ENCODE data around the gene ZNRF4.
"Not testable (repeated sequence)": the region's sequence is repeated elsewhere in the genome, so short reads cannot be mapped to it uniquely, and the experiment has no call there.

ZNRF4 gene

DNA sequence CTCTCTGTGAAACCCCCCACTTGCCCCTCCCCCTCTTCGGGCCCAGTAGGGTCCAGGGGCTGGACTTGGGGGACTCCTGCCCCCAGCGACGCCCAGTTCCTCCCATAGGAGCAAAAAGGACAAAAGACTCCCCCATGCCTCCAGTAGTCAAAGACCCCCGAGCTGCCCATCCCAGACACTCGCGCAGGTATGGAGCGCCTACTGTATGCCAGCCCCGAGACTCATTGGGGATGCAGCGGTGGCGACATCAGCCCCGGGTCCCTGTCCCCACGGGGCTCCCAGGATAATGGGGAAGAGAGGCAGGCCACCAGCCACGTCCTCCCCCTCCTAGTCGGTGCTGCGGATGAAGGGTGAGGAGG lies 18.3 kb upstream of the ZNRF4 start:
- H3K27ac ChIP-seq (ENCODE audit: low read depth, low read length, poor library complexity, severe bottlenecking), result no peak overlapping the region
- no peaks in the 10 kb centered on the region for H3K27me3 ChIP-seq (ENCODE audit: insufficient read depth, low read length)
- H3K4me2 ChIP-seq (ENCODE audit: low read length), result no peak overlapping the region
- no peaks in the 10 kb centered on the region for H3K9me2 ChIP-seq (ENCODE audit: low read depth, low read length)
- no peaks in the 10 kb centered on the region for H3F3A ChIP-seq (ENCODE audit: insufficient read depth, low read length)
- no peaks in the 10 kb centered on the region for H3K36me3 ChIP-seq (ENCODE audit: insufficient read depth, low read length)
- no peaks in the 10 kb centered on the region for H3K9me3 ChIP-seq (ENCODE audit: low read length)
- H3K4me1 ChIP-seq (ENCODE audit: insufficient read depth, low read length, severe bottlenecking), result no peaks in the 10 kb centered on the region
- TF ChIP-seq, protein P1, sequence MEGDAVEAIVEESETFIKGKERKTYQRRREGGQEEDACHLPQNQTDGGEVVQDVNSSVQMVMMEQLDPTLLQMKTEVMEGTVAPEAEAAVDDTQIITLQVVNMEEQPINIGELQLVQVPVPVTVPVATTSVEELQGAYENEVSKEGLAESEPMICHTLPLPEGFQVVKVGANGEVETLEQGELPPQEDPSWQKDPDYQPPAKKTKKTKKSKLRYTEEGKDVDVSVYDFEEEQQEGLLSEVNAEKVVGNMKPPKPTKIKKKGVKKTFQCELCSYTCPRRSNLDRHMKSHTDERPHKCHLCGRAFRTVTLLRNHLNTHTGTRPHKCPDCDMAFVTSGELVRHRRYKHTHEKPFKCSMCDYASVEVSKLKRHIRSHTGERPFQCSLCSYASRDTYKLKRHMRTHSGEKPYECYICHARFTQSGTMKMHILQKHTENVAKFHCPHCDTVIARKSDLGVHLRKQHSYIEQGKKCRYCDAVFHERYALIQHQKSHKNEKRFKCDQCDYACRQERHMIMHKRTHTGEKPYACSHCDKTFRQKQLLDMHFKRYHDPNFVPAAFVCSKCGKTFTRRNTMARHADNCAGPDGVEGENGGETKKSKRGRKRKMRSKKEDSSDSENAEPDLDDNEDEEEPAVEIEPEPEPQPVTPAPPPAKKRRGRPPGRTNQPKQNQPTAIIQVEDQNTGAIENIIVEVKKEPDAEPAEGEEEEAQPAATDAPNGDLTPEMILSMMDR (IDR thresholded peaks at IDR 0.05; ENCODE audit: low read length), result no peak
- TF ChIP-seq EZH2 (IDR thresholded peaks at IDR 0.05; ENCODE audit: borderline replicate concordance, low read length), result no peak
- H3K9ac ChIP-seq (ENCODE audit: low read length), result no peak overlapping the region
- H3K79me2 ChIP-seq (ENCODE audit: insufficient read depth, low read length), result no peaks in the 10 kb centered on the region
- H2AFZ ChIP-seq (ENCODE audit: low read length), result no peak overlapping the region
- no peaks in the 10 kb centered on the region for H4K20me1 ChIP-seq (ENCODE audit: insufficient read depth, low read length)
- H3K4me3 ChIP-seq (ENCODE audit: low read depth, low read length, poor library complexity, severe bottlenecking), result no peak overlapping the region

DNA sequence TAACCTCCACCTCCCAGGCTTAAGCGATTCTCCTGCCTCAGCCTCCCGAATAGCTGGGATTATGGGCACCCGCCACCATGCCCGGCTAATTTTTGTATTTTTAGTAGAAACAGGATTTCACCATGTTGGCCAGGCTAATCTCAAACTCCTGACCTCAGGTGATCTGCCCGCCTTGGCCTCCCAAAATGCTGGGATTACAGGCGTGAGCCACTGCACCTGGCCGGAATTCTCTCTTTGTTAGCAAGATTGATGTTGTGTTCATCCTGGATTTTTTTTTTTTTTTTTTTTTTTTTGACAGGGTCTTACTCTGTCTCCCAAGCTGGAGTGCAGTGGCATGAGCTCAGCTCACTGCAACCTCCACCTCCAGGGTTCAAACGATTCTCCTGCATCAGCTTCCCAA lies 16.5 kb upstream of the ZNRF4 start:
- not testable (repeated sequence) for H3K79me2 ChIP-seq (ENCODE audit: insufficient read depth, low read length); H3K9ac ChIP-seq (ENCODE audit: low read length); H3K36me3 ChIP-seq (ENCODE audit: insufficient read depth, low read length); H4K20me1 ChIP-seq (ENCODE audit: insufficient read depth, low read length); H2AFZ ChIP-seq (ENCODE audit: low read length); H3F3A ChIP-seq (ENCODE audit: insufficient read depth, low read length); H3K9me3 ChIP-seq (ENCODE audit: low read length); H3K4me2 ChIP-seq (ENCODE audit: low read length); H3K27me3 ChIP-seq (ENCODE audit: insufficient read depth, low read length); H3K4me3 ChIP-seq (ENCODE audit: low read depth, low read length, poor library complexity, severe bottlenecking); H3K9me2 ChIP-seq (ENCODE audit: low read depth, low read length); H3K4me1 ChIP-seq (ENCODE audit: insufficient read depth, low read length, severe bottlenecking); H3K27ac ChIP-seq (ENCODE audit: low read depth, low read length, poor library complexity, severe bottlenecking)

DNA sequence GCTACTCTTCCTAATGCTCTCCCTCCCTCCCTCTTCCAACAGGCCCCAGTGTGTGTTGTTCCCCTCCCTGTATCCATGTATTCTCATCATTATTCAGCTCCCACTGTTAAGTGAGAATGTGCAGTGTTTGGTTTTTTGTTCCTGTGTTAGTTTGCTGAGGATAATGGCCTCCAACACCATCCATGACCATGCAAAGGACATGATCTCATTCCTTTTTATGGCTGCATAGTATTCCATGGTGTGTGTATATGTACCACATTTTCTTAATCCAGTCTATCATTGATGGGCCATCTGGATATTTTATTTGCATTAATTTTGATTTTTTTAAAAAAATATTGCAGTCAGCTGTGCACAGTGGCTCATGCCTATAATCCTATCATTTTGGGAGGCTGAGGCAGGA lies 15.8 kb upstream of the ZNRF4 start:
- Histone ChIP-seq H3K4me3 (ENCODE audit: low read depth, low read length, poor library complexity, severe bottlenecking) (no peak overlapping the region), H3K9me3 (ENCODE audit: low read length) (no peaks in the 10 kb centered on the region), H3K27ac (ENCODE audit: low read depth, low read length, poor library complexity, severe bottlenecking) (no peak overlapping the region), H3K9ac (ENCODE audit: low read length) (no peak overlapping the region), H3F3A (ENCODE audit: insufficient read depth, low read length) (no peaks in the 10 kb centered on the region), H3K4me1 (ENCODE audit: insufficient read depth, low read length, severe bottlenecking) (no peaks in the 10 kb centered on the region), H3K27me3 (ENCODE audit: insufficient read depth, low read length) (no peaks in the 10 kb centered on the region), H2AFZ (ENCODE audit: low read length) (no peak overlapping the region), H4K20me1 (ENCODE audit: insufficient read depth, low read length) (no peaks in the 10 kb centered on the region), H3K36me3 (ENCODE audit: insufficient read depth, low read length) (no peaks in the 10 kb centered on the region), H3K9me2 (ENCODE audit: low read depth, low read length) (no peaks in the 10 kb centered on the region), H3K4me2 (ENCODE audit: low read length) (no peak overlapping the region), H3K79me2 (ENCODE audit: insufficient read depth, low read length) (no peaks in the 10 kb centered on the region)
- TF ChIP-seq EZH2 (IDR thresholded peaks at IDR 0.05; ENCODE audit: borderline replicate concordance, low read length), result no peak
- TF ChIP-seq, protein P1 (IDR thresholded peaks at IDR 0.05; ENCODE audit: low read length), result no peak

DNA sequence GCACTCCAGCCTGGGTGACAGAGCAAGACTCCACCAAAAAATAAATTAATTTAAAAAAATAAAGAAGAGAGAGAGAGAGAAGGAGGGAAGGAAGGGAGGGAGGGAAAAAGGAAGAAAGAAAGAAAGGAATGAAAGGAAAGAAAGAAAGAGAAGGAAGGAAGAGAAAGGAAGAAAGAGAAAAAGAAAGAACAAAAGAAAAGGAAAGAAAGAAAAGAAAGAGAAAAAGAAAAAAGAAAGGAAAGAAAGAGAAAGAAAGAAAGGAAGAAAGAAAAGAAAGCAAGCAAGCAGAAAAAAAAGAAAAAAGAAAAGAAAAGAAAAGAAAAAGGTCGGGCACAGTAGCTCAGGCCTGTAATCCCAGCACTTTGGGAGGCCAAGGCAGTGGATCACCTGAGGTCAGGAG lies 14.9 kb upstream of the ZNRF4 start:
- H3K9ac ChIP-seq (ENCODE audit: low read length), result no peak overlapping the region
- H3K4me3 ChIP-seq (ENCODE audit: low read depth, low read length, poor library complexity, severe bottlenecking), result no peak overlapping the region
- H3F3A ChIP-seq (ENCODE audit: insufficient read depth, low read length), result no peaks in the 10 kb centered on the region
- H3K4me1 ChIP-seq (ENCODE audit: insufficient read depth, low read length, severe bottlenecking), result no peaks in the 10 kb centered on the region
- no peaks in the 10 kb centered on the region for H3K36me3 ChIP-seq (ENCODE audit: insufficient read depth, low read length)
- H3K9me3 ChIP-seq (ENCODE audit: low read length), result no peaks in the 10 kb centered on the region
- no peaks in the 10 kb centered on the region for H3K79me2 ChIP-seq (ENCODE audit: insufficient read depth, low read length)
- no peaks in the 10 kb centered on the region for H3K27me3 ChIP-seq (ENCODE audit: insufficient read depth, low read length)
- no peak overlapping the region for H2AFZ ChIP-seq (ENCODE audit: low read length)
- no peak overlapping the region for H3K27ac ChIP-seq (ENCODE audit: low read depth, low read length, poor library complexity, severe bottlenecking)
- TF ChIP-seq EZH2 (IDR thresholded peaks at IDR 0.05; ENCODE audit: borderline replicate concordance, low read length), result no peak
- TF ChIP-seq, protein P1 (IDR thresholded peaks at IDR 0.05; ENCODE audit: low read length), result no peak
- H3K9me2 ChIP-seq (ENCODE audit: low read depth, low read length), result no peaks in the 10 kb centered on the region
- no peak overlapping the region for H3K4me2 ChIP-seq (ENCODE audit: low read length)
- no peaks in the 10 kb centered on the region for H4K20me1 ChIP-seq (ENCODE audit: insufficient read depth, low read length)
